Ishikawa (cell line): ENCODE data around the gene PTPN5.

Experiments
- CEBPB ChIP-seq: IDR thresholded peaks from 2 replicates; pipeline ENCODE4 v1.6.1; 2012
- CREB1 ChIP-seq: IDR thresholded peaks from 2 replicates; pipeline ENCODE4 v1.6.1; 2012; ENCODE audit warnings: low read depth
- EGR1 ChIP-seq: IDR thresholded peaks from 2 replicates; pipeline ENCODE4 v1.6.1; 2012
- EP300 ChIP-seq: IDR thresholded peaks from 2 replicates; pipeline ENCODE4 v1.6.1; 2012; ENCODE audit warnings: borderline replicate concordance
- FOXM1 ChIP-seq: IDR thresholded peaks from 2 replicates; pipeline ENCODE4 v1.6.1; 2012; ENCODE audit warnings: low read depth, borderline replicate concordance
- NFIC ChIP-seq: IDR thresholded peaks from 2 replicates; pipeline ENCODE4 v1.6.1; 2012
- RAD21 ChIP-seq: IDR thresholded peaks from 2 replicates; pipeline ENCODE4 v1.6.1; 2012; ENCODE audit warnings: low read depth
- REST ChIP-seq: IDR thresholded peaks from 2 replicates; pipeline ENCODE4 v1.6.1; 2012; ENCODE audit warnings: low read depth, mild to moderate bottlenecking
- TAF1 ChIP-seq: IDR thresholded peaks from 2 replicates; pipeline ENCODE4 v1.6.1; 2012; ENCODE audit warnings: low read depth, mild to moderate bottlenecking
- TCF12 ChIP-seq: IDR thresholded peaks from 2 replicates; pipeline ENCODE4 v1.6.1; 2012; ENCODE audit warnings: low read depth
- TEAD4 ChIP-seq: IDR thresholded peaks from 2 replicates; pipeline ENCODE4 v1.6.1; 2012
- YY1 ChIP-seq: IDR thresholded peaks from 2 replicates; pipeline ENCODE4 v1.6.1; 2012; ENCODE audit warnings: low read depth
- ZBTB7A ChIP-seq: IDR thresholded peaks from 2 replicates; pipeline ENCODE4 v1.6.1; 2012; ENCODE audit warnings: low read depth
- TF ChIP-seq, protein P1 (sequence below): IDR thresholded peaks from 2 replicates; pipeline ENCODE4 v1.6.1; 2012
- TF ChIP-seq, protein P2 (sequence below): IDR thresholded peaks from 2 replicates; pipeline ENCODE4 v1.6.1; 2012

The PTPN5 gene

DNA sequence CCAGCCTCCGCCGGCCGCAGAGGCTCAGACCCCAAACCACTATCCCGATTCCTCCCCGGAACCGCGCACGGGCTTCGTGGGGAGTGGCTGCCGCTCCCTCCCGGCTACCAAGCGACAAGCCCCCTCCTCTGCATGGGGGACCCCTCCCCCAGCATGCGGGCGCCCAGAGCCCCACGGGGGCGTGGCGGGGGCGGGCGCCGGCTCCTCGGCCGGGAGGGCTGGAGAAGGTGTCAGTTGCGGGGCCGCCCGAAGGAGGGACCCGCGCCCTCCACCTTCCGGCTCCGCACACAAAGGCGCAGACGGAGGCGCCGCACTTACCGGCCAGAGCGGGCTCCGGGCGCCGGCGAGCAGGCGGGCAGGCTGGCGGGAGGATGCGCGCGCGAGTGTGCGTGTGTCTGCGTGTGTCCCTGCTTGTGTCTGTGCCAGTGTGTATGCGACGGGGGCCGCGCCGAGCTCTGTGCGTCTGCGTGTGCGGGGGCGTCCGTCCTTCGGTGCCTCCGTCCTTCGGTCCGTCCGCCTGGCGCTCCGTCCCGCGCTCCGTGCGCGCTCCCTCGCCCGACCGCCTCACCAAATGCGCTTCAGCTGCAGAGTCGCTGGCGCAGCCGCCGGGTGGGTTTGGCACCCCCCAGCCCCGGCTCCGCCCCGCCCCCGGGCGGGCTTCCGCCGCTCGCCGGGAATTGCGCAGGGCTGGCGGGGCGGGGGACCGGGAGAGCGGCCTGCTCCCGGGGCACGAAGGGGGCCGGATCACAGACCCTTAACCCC, at the start of gene PTPN5:
Gene PTPN5, minus strand, starts transcription at position 592 of the 762 bp plus-strand sequence. CDS start 19,840 bp downstream, outside the sequence.
- TF ChIP-seq EGR1 (0 out of 2 replicates have a peak, but pooled peaks have one; percentile 47), EP300 (no peak)

- TF ChIP-seq, protein P1, sequence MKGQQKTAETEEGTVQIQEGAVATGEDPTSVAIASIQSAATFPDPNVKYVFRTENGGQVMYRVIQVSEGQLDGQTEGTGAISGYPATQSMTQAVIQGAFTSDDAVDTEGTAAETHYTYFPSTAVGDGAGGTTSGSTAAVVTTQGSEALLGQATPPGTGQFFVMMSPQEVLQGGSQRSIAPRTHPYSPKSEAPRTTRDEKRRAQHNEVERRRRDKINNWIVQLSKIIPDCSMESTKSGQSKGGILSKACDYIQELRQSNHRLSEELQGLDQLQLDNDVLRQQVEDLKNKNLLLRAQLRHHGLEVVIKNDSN, result no peak
- TF ChIP-seq TCF12 (no peak), TEAD4 (no peak), ZBTB7A (no peak), CEBPB (no peak), EP300 (no peak), NFIC (no peak), CREB1 (no peak), FOXM1 (no peak), TAF1 (no peak), EGR1 (no peak), REST (peak; percentile 85), RAD21 (no peak), YY1 (0 out of 2 replicates have a peak, but pooled peaks have one; percentile 35)
- TF ChIP-seq, protein P2, sequence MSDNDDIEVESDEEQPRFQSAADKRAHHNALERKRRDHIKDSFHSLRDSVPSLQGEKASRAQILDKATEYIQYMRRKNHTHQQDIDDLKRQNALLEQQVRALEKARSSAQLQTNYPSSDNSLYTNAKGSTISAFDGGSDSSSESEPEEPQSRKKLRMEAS, result no peak
Measured at GRCh38 chr11:18836417-18836816, 44.8 kb upstream of the PTPN5 start.

DNA sequence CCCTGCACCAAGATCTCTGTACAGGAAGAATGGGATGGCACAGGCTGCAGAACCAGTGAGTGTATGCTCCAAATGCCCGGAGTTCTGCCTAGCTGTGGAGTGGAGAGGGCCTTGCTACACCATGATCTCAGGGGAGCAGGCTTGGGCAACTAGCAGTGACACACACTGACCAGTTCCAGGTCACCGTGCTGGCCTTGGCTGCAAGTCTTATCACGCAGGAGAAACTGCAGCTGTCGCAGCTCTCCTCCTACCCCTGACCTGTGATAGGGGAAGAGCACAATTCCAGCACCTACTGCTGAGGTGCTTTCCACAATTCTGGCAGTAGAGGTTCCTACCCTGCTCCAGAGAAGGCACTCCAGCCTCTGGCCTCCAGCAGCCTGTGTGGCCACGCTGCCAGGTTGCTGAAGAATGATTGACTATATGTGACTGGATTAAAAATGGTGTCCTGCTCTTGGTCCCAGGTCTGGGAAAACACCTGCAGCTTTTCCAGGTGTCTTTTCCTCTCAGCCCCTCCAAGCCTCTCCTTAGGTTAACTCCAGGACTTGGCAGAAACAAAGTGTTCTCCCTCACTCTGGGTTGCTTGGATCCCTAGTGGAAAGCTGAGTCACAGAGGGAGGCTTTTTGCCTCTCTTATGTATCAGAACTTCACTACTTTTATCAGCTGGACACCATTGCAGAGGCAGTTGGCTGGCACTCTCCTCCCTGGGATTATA, 43.3 kb upstream of the PTPN5 start:
- TF ChIP-seq RAD21 (no peak), TCF12 (no peak), EP300 (no peak), TEAD4 (no peak), FOXM1 (no peak), YY1 (no peak), REST (no peak)

DNA sequence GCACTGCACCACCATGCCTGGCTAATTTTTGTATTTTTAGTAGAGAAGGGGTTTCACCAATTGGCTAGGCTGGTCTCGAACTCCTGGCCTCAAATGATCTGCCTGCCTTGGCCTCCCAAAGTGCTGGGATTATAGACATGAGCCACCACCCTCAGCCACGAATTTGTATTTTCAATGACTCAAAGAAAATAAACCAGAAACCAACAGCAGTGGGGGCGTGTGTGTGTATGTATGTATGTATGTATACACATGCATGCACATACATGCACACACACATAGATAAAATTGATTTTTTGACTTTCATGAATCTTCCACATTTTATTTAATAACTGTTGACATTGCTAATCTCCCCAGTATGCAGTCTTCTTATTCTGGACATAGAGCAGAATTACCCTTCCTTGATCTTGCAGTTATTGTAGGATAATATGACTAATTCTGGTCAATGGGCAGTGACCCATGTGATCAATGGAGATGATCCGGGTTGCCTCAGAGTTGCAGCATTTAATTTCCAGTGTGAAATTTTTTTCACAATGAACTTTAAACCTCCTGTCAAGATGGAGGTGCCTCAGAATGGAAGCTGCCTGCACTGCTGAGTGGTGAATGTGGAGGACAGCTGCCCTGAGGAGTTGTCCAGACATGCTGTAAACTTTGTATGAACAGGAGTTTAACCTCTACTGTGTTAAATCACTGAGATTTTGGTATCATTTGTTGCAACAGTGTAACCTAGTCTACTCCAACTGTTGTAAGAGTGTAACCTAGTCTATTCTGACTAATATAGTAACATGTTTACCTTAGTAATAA, 12.8 kb upstream of the PTPN5 start:
- TF ChIP-seq, protein P2, result no peak
- TF ChIP-seq NFIC, result no peak
- TF ChIP-seq ZBTB7A, result no peak
- TF ChIP-seq TEAD4, result no peak
- no peak for TF ChIP-seq CEBPB
- TF ChIP-seq, protein P1, result no peak
- TF ChIP-seq TAF1, result no peak

- TF ChIP-seq CEBPB, result peak; percentile 82; the same call in 1 of the 2 replicates
- peak; percentile 71 for TF ChIP-seq TEAD4
- no peak for TF ChIP-seq YY1
- TF ChIP-seq RAD21, result peak; percentile 64
Measured at GRCh38 chr11:18802381-18803257, 11.0 kb upstream of the PTPN5 start.
